Peyer's patch (tissue), 4 donors: ENCODE measurements around the gene CT47B1.
"Not testable (repeated sequence)": the region's sequence is repeated elsewhere in the genome, so short reads cannot be mapped to it uniquely, and the experiment has no call there.

ENCODE experiments used
- POLR2A ChIP-seq, 2 donors: fragments of 450-650 bp; IDR thresholded peaks; one replicate each; pipeline ENCODE4 v1.5.1; 2017; ENCODE audit warnings: antibody characterized with exemption in 2 of 2, mild to moderate bottlenecking in 2 of 2, moderate library complexity in 2 of 2
- TF ChIP-seq, protein P1 (sequence below), 6 experiments: fragments of 450-650 bp in 4 of 6; fragments of 200-600 bp in 2 of 6; sonication (generic) in 1 of 6; IDR thresholded peaks; one replicate each; pipeline ENCODE4 v1.5.1; 2017 to 2019; ENCODE audit warnings: antibody characterized with exemption in 6 of 6, mild to moderate bottlenecking in 3 of 6, moderate library complexity in 1 of 6

- TF ChIP-seq, protein P1, sequence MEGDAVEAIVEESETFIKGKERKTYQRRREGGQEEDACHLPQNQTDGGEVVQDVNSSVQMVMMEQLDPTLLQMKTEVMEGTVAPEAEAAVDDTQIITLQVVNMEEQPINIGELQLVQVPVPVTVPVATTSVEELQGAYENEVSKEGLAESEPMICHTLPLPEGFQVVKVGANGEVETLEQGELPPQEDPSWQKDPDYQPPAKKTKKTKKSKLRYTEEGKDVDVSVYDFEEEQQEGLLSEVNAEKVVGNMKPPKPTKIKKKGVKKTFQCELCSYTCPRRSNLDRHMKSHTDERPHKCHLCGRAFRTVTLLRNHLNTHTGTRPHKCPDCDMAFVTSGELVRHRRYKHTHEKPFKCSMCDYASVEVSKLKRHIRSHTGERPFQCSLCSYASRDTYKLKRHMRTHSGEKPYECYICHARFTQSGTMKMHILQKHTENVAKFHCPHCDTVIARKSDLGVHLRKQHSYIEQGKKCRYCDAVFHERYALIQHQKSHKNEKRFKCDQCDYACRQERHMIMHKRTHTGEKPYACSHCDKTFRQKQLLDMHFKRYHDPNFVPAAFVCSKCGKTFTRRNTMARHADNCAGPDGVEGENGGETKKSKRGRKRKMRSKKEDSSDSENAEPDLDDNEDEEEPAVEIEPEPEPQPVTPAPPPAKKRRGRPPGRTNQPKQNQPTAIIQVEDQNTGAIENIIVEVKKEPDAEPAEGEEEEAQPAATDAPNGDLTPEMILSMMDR (IDR thresholded peaks at IDR 0.05): not testable (repeated sequence)
- TF ChIP-seq POLR2A (IDR thresholded peaks at IDR 0.05): not testable (repeated sequence)
These were observed at the start of gene CT47B1 for GRCh38 chrX:120875766-120876165.
